ENCODE measurements around the gene CAP2. TPM values are rescaled to one million over a fixed set of nuclear protein-coding genes. Genes with fewer than 3 reads are reported as not detected.
A peak's percentile ranks its signal among the peaks of the same experiment; 100 is the strongest.

The CAP2 gene
- total RNA-seq, 1 experiment from 2014 or later, result 7.2 TPM

DNA sequence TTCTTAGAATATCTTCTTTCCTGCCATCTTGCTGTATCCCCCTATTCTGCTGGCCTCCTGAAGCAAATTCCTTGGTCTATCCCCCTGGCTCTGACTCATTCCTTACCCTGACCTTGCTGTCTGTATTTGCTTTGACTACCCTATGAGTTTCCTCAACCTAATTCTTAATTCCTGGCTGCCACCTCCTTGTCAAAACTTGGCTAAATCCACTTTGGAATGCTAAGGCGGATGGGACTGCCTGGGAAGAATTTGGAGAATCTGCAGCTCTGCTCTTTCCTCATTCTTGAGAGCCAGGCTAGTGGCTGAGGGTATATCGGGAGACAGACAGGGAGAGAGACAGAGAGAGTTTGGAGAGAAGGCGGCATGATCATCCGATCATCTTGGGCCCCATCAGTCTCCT lies 24.4 kb downstream of the CAP2 start:
- Mint-ChIP-seq H3K4me3 (no peak overlapping the region), H3K9me3 (peaks cover 8% of the 10 kb centered on the region), H3K36me3 (peaks cover 3% of the 10 kb centered on the region; the same call in 1 of the 2 replicates), H3K27ac (peak overlapping the region; percentile 71), H3K4me1 (peaks cover 25% of the 10 kb centered on the region), H3K27me3 (ENCODE audit: low read depth) (no peaks in the 10 kb centered on the region)
- DNase-seq (ENCODE audit: low spot score) (peak; percentile 13), ATAC-seq (peak; percentile 88)
- TF ChIP-seq FOXP1 (CRISPR knock-in tag; IDR thresholded peaks at IDR 0.05; ENCODE audit: borderline replicate concordance) (no peak), ZNF416 (CRISPR knock-in tag; IDR thresholded peaks at IDR 0.05) (no peak), NR2C2 (CRISPR knock-in tag; IDR thresholded peaks at IDR 0.05) (no peak)
- POLR2A ChIA-PET, result interaction anchor here (1.4 kb wide), 1 partner anchor 24 kb away, joined by 3 read pairs; the partner anchor contains the start of gene CAP2
- CTCF ChIA-PET, result interaction anchor here (1.7 kb wide), 1 partner anchor 166 kb away, joined by 4 read pairs; no protein-coding TSS in a partner anchor

DNA sequence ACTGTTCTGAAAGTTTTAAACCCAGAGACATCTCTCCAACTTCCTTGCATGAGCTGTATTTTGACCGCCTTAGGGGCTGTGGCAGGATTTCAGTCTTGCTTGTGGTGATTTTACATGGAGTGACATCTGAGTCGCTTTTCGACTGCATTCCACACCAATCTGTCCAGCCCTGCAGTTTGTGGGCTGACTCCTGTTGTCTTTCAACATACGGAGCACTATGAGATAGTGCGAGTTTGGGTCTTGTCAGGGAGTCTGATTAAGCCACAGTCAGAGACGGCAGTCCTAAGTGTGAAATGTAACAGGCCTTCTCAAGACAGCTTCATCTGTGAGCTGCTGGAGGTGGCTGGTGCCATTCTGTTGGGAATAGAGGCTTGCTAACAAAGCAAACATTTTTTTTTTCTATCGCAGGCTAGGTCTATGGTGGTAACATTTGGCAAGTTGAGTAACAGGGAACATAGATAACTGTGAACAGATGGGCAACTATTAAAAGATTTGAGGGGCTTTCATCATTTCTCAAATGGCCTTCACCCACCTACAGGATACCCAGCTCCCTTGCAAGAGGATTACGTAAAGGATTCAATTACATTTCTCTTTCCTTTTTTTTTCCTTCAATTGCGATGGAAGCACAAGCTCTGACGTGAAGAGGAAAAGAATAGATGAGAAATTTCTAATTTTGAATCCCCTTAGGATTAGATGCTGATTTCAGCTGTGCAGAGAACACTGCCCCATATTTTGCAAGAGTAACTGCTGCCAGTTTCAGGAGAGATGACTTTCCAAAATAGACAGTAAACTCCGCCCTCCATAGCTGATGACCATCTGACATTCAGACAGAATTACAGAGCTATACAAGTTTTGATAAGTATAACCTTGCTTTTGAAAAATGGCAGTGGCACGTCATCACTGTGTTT lies 25.1 kb downstream of the CAP2 start:
- Mint-ChIP-seq H3K27me3 (ENCODE audit: low read depth) (no peaks in the 10 kb centered on the region), H3K4me1 (peaks cover 25% of the 10 kb centered on the region), H3K9me3 (peaks cover 8% of the 10 kb centered on the region), H3K4me3 (no peak overlapping the region), H3K36me3 (peaks cover 5% of the 10 kb centered on the region), H3K27ac (peak overlapping the region; percentile 87)
- POLR2A ChIA-PET, result interaction anchor here (1.4 kb wide), 1 partner anchor 25 kb away, joined by 3 read pairs; the partner anchor contains the start of gene CAP2
- DNase-seq (ENCODE audit: low spot score) (no peak), ATAC-seq (peak; percentile 17; the same call in 1 of the 2 replicates)
- CTCF ChIA-PET, result interaction anchor here (1.7 kb wide), 1 partner anchor 165 kb away, joined by 4 read pairs; no protein-coding TSS in a partner anchor
- TF ChIP-seq ETV6 (CRISPR knock-in tag; IDR thresholded peaks at IDR 0.05), result 0 out of 2 replicates have a peak, but pooled peaks have one; percentile 33
- TF ChIP-seq, protein P1, sequence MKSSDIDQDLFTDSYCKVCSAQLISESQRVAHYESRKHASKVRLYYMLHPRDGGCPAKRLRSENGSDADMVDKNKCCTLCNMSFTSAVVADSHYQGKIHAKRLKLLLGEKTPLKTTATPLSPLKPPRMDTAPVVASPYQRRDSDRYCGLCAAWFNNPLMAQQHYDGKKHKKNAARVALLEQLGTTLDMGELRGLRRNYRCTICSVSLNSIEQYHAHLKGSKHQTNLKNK (CRISPR knock-in tag; IDR thresholded peaks at IDR 0.05), result no peak

DNA sequence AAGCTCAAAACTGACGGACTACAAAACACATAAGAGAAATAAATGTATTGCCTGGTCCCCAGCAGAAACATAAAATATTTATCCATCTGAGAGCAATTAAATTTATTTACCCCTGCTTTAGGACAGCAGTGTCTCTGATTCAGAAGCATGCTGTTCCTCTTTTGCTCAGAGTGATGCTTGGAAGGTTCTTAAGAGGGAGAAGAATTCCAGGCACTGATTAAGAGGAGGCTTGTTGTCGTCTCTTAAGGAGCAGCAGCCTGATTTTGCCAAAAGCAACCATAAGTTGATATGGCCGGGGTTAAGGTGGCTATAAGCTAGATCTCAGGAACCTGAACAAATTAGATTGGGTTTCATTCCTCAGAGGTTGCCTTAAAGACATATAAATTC lies 25.8 kb downstream of the CAP2 start:
- DNase-seq (ENCODE audit: low spot score) (no peak), ATAC-seq (no peak)
- Mint-ChIP-seq H3K27me3 (ENCODE audit: low read depth) (no peaks in the 10 kb centered on the region), H3K36me3 (peaks cover 7% of the 10 kb centered on the region), H3K4me3 (no peak overlapping the region), H3K27ac (no peak overlapping the region; the same call in 1 of the 2 replicates), H3K9me3 (peaks cover 8% of the 10 kb centered on the region), H3K4me1 (peaks cover 25% of the 10 kb centered on the region)
- ChIA-PET CTCF (interaction anchor here (1.7 kb wide), 1 partner anchor 165 kb away, joined by 4 read pairs; no protein-coding TSS in a partner anchor), POLR2A (no interaction called here)
- TF ChIP-seq, protein P2, sequence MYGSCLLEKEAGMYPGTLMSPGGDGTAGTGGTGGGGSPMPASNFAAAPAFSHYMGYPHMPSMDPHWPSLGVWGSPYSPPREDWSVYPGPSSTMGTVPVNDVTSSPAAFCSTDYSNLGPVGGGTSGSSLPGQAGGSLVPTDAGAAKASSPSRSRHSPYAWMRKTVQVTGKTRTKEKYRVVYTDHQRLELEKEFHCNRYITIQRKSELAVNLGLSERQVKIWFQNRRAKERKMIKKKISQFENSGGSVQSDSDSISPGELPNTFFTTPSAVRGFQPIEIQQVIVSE (CRISPR knock-in tag; IDR thresholded peaks at IDR 0.05; ENCODE audit: borderline replicate concordance), result no peak
- TF ChIP-seq, protein P3, sequence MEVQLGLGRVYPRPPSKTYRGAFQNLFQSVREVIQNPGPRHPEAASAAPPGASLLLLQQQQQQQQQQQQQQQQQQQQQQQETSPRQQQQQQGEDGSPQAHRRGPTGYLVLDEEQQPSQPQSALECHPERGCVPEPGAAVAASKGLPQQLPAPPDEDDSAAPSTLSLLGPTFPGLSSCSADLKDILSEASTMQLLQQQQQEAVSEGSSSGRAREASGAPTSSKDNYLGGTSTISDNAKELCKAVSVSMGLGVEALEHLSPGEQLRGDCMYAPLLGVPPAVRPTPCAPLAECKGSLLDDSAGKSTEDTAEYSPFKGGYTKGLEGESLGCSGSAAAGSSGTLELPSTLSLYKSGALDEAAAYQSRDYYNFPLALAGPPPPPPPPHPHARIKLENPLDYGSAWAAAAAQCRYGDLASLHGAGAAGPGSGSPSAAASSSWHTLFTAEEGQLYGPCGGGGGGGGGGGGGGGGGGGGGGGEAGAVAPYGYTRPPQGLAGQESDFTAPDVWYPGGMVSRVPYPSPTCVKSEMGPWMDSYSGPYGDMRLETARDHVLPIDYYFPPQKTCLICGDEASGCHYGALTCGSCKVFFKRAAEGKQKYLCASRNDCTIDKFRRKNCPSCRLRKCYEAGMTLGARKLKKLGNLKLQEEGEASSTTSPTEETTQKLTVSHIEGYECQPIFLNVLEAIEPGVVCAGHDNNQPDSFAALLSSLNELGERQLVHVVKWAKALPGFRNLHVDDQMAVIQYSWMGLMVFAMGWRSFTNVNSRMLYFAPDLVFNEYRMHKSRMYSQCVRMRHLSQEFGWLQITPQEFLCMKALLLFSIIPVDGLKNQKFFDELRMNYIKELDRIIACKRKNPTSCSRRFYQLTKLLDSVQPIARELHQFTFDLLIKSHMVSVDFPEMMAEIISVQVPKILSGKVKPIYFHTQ (CRISPR knock-in tag; IDR thresholded peaks at IDR 0.05), result no peak
- TF ChIP-seq ZBTB21 (CRISPR knock-in tag; IDR thresholded peaks at IDR 0.05; ENCODE audit: borderline replicate concordance) (no peak), CBFB (CRISPR knock-in tag; IDR thresholded peaks at IDR 0.05; ENCODE audit: low read depth) (no peak), GTF2I (CRISPR knock-in tag; conservative IDR thresholded peaks at IDR 0.05) (no peak), NFYB (CRISPR knock-in tag; conservative IDR thresholded peaks at IDR 0.05; ENCODE audit: low read depth) (no peak), ZNF121 (CRISPR knock-in tag; IDR thresholded peaks at IDR 0.05) (no peak), ZNF416 (CRISPR knock-in tag; IDR thresholded peaks at IDR 0.05) (no peak)
- TF ChIP-seq, protein P4, sequence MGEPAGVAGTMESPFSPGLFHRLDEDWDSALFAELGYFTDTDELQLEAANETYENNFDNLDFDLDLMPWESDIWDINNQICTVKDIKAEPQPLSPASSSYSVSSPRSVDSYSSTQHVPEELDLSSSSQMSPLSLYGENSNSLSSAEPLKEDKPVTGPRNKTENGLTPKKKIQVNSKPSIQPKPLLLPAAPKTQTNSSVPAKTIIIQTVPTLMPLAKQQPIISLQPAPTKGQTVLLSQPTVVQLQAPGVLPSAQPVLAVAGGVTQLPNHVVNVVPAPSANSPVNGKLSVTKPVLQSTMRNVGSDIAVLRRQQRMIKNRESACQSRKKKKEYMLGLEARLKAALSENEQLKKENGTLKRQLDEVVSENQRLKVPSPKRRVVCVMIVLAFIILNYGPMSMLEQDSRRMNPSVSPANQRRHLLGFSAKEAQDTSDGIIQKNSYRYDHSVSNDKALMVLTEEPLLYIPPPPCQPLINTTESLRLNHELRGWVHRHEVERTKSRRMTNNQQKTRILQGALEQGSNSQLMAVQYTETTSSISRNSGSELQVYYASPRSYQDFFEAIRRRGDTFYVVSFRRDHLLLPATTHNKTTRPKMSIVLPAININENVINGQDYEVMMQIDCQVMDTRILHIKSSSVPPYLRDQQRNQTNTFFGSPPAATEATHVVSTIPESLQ (CRISPR knock-in tag; IDR thresholded peaks at IDR 0.05), result no peak
- TF ChIP-seq, protein P5, sequence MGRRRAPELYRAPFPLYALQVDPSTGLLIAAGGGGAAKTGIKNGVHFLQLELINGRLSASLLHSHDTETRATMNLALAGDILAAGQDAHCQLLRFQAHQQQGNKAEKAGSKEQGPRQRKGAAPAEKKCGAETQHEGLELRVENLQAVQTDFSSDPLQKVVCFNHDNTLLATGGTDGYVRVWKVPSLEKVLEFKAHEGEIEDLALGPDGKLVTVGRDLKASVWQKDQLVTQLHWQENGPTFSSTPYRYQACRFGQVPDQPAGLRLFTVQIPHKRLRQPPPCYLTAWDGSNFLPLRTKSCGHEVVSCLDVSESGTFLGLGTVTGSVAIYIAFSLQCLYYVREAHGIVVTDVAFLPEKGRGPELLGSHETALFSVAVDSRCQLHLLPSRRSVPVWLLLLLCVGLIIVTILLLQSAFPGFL (CRISPR knock-in tag; IDR thresholded peaks at IDR 0.05; ENCODE audit: borderline replicate concordance), result no peak
- TF ChIP-seq, protein P6, sequence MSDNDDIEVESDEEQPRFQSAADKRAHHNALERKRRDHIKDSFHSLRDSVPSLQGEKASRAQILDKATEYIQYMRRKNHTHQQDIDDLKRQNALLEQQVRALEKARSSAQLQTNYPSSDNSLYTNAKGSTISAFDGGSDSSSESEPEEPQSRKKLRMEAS (CRISPR knock-in tag; IDR thresholded peaks at IDR 0.05), result no peak
- TF ChIP-seq, protein P7, sequence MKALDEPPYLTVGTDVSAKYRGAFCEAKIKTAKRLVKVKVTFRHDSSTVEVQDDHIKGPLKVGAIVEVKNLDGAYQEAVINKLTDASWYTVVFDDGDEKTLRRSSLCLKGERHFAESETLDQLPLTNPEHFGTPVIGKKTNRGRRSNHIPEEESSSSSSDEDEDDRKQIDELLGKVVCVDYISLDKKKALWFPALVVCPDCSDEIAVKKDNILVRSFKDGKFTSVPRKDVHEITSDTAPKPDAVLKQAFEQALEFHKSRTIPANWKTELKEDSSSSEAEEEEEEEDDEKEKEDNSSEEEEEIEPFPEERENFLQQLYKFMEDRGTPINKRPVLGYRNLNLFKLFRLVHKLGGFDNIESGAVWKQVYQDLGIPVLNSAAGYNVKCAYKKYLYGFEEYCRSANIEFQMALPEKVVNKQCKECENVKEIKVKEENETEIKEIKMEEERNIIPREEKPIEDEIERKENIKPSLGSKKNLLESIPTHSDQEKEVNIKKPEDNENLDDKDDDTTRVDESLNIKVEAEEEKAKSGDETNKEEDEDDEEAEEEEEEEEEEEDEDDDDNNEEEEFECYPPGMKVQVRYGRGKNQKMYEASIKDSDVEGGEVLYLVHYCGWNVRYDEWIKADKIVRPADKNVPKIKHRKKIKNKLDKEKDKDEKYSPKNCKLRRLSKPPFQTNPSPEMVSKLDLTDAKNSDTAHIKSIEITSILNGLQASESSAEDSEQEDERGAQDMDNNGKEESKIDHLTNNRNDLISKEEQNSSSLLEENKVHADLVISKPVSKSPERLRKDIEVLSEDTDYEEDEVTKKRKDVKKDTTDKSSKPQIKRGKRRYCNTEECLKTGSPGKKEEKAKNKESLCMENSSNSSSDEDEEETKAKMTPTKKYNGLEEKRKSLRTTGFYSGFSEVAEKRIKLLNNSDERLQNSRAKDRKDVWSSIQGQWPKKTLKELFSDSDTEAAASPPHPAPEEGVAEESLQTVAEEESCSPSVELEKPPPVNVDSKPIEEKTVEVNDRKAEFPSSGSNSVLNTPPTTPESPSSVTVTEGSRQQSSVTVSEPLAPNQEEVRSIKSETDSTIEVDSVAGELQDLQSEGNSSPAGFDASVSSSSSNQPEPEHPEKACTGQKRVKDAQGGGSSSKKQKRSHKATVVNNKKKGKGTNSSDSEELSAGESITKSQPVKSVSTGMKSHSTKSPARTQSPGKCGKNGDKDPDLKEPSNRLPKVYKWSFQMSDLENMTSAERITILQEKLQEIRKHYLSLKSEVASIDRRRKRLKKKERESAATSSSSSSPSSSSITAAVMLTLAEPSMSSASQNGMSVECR (CRISPR knock-in tag; IDR thresholded peaks at IDR 0.05; ENCODE audit: borderline replicate concordance), result no peak
